Stimulated activated CD8-positive, alpha-beta memory T cell treated with anti-CD3 and anti-CD28 coated beads, Interleukin-12 subunit alpha, Interleukin-12 subunit beta, amount 100 ng/mL, for 1 hour (primary cell): ENCODE data around the gene ABHD5.
A peak's percentile ranks its signal among the peaks of the same experiment; 100 is the strongest.

Experiments used
- DNase-seq: peaks from one replicate; pipeline ENCODE4 v3.0.0-alpha.2; 2020; ENCODE audit warnings: low read depth

ABHD5 gene

DNA sequence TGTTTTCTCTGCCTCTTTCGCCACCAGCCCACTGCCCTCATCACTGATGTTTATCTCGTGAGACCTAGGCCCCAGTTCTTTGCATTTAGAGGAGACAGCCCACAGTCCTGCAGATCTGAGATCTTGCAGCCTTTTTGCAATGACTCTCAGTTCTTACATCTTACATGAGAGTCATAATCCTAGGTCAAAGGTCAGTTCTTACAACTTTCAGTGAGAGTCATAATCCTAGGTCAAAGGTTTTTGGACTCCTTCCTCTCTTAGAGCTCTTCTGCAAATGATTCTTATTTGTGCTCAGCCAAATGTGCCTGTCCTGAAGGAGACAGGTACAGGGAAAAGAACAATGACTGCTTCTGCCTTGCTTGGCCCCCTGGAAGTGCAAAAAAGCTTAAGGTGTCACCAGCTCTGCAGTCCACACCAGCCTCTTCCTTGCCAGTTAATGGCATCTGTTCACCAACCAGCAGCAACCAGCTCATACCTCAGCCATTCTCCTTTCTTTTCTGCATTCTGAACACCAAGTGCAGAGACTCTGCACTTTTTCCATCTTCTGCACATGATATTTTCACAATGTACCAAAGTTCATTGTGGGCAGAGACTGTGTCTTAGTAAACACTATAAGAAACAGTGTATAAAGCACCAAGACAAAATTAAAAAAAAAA, 67.1 kb downstream of the ABHD5 start:
- no peak for DNase-seq

DNA sequence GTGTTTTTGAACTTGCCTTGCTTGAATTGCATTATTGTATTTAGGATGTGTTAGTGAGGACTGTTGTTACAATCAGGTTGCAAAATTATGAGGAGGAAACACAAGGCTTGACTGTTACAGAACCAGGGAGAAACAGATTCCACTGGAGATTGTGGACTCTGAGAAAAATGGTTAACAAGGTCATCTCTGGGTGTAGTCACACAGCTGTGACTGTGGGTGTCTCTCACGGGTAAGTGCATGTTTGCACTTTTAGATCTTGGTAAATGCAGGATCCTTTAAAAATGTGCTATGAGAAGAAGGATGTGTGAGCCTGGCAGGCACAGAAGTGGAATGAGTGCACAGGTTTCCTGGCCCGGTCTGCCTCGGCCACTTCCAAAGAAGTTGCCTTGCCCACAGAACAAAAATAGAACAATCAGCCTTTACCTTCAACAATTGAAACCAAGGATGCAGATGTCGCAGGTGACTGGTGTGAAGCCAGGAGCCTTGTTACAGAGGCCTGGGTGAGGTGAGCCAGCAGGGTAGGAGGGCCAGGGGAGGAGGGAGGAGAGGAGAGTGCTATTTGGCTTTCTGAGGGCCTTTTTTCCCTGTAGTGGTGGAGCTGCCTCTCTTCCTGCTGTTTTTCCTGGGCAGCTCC, 68.0 kb downstream of the ABHD5 start:
- no peak for DNase-seq

DNA sequence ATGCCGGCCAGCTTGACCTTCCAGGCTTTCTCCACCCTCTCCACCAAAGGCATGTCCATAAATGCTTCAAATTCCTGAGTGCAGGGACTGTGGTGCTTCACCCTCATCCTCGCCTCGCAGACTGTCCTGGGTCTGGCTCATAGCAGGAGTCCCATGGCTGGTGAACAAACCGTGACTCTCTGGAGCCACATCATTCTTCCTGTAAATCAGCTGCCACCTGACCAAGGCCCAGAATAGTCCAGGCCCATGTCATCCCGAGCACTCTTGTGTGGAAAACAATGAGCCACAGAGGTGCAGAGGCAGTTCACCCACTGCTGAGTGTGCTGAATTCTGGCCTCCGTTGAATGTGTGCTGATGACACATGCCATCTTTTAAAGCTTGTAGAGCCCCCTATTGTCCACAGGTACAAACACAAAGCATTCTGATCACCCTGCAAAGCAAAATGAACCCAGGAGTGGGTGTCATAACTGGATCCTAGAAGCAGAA, 68.6 kb downstream of the ABHD5 start:
- DNase-seq: no peak

DNA sequence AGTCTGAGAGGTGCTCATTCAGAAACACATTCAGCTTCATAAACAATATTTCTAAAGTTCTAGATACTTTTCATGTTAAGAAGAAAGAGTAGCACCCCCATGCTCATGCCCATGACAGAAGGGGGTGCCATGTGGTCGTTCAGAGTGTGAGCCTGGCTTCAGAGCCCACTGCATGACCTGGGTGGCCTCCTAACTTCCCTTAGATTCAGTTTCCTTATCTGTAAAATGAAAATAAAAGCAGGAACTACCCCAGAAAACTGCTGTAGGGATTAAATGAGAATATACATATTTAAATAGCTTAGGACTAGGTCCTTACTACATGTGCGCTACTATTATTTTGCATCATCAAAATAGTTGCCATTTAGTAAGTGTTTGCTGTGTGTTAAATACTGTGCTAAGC, 69.2 kb downstream of the ABHD5 start:
- no peak for DNase-seq

DNA sequence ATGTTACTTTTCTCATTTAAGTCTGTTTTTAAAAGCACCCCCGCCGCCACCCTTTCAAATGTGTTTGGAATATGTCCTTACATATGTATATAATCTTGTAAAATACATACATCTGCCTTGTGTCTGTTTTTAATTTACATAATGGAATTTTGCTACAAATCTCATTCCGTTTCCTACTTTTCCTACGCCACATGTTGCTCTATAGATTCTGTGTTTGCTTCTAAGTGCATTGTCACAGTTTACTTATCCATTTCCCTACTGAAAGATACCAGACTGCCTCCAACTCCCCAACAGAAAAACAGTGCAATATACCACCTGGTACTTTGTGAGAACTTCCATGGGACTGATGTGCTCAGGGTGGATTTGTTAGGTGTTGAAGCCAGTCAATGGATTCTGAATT, 70.2 kb downstream of the ABHD5 start:
- no peak for DNase-seq

DNA sequence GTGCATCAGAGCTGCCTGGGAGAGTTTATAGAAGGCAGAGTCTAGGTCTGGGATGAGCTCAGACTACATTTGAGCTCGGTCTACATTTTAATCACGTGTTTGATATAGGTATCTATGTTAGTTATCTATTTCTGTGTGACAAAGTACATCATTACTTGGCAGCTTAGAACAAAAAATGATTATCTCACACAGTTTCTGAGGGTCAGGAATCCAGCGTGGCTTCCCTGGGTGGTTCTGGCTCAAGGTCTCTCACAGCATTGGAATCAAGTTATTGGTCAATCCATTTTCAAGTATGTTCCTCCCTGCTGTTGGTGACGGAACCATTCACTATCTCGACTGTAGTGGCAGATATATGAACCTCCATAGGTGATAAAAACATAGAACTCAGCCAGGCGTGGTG, 71.7 kb downstream of the ABHD5 start:
- no peak for DNase-seq

DNA sequence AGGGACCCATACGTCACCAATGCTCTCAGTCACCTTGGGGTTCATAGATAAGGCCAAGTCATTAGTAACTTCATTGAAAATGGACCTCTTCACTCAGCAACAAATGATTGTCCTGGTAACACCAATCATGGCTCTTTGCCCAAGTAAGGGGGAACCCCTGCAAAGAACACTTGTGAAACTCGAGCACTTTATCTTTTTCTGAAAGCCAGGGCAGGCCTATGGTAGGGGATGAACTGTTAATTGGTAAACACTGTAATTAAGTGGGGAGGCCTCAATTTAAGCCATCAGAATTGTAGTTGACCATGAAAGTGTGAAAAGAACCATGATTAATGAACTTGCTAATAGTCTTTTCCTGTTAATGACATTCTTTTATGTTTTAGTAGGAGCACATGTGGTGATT, 73.3 kb downstream of the ABHD5 start:
- DNase-seq: no peak

DNA sequence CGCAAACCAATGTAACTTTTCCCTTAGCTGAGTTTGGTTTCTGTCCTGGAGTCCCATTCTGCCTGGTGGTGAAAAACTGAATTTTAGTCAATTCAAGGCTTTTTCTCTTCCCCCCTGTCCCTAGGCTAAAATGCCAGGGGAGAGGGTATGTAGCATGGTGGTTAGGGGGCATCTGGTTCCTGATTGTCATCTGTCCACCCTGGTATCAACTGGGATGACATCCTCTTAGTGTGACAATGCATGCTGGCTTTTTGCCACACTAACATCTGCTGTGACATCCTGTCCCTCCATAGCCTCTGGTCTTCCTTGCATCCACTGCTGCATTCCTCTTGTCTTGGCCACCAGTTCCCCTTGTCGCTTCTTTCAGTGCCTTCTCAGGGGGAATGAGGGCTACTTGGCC, 73.7 kb downstream of the ABHD5 start:
- no peak for DNase-seq

DNA sequence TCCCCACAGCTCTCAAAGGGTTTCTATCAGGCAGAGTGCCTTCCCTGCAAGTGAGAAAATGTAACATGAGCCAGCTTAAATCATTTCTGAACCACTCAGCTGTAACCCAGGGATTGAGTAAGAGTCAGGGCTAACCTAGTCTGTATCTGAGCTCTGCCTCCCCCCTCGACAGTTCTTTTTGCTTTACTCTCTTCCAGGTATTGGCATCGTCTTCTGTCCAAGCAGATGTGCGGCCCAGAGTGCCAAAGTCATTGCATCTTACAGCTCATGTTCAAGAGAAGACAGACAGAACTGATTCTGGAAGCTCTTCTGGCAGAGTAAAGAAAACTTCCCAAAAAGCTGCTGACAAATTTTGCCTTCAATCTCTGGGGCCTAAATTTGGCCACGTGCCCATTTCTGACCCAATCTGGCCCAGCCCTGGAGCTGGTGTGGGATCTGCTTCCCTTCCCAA, 74.8 kb downstream of the ABHD5 start:
- DNase-seq: no peak

DNA sequence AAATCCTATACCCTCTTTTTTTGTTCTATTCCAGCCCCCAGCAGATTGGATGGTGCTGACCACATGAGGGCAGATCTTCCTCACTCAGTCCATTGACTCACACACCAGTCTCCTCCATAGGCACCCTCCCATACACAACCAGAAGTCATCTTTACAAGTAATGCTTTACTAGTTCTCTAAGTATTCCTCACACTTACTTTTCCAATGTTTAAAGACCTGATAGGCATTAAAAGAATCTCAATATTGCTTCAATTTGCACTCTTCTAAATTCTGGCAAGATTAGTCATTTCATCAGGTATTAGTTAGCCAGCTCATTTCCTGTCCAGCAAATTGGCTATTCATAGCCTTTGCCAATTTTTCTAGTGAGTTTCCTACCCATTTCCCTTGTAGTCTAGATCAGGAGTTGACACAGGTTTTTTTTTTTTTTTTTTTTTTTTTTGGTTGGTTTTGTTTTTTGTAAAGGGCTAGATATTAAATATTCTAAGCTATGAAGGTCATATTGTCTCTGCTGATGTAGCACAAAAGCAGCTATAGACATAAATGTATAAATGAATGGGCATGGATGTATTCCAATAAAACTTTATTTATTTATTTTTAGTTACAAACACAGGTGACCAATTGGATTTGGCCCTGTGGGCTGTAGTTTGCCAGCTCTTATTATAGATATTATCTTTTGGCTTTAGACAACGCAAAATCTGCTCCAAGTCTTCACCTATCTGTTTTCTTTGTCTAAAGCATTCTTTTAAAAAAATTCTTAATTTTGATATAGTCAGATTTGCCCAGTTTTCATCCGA, 76.1 kb downstream of the ABHD5 start:
- no peak for DNase-seq

DNA sequence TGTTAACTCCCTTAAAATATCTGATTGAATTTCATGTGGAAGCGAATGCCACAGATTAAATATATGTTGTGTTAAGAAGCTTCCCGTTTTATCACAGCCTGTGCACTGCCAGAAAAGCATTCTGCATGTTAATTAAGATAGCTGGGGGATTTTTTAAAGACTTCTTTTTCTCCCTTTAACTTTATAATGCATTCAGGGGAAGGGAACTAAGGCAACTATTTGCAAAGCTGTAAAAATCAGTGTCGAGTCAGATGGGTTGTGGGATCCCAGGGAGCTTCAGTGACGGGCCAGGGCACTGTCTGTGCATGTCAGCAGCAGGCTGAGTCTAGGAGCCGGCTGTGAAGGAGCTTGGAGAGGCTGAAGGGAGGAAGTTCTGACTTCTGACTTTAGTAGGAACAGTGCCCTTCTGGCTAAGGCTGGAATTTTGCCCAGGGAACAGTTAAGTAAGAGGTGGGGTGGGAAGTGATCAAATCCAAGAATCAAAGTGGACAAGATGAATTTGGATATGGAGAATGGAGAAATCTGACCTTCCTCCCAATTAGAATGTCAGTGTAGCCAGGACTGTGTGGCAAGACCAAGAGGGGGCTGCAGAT, 77.7 kb downstream of the ABHD5 start:
- no peak for DNase-seq

DNA sequence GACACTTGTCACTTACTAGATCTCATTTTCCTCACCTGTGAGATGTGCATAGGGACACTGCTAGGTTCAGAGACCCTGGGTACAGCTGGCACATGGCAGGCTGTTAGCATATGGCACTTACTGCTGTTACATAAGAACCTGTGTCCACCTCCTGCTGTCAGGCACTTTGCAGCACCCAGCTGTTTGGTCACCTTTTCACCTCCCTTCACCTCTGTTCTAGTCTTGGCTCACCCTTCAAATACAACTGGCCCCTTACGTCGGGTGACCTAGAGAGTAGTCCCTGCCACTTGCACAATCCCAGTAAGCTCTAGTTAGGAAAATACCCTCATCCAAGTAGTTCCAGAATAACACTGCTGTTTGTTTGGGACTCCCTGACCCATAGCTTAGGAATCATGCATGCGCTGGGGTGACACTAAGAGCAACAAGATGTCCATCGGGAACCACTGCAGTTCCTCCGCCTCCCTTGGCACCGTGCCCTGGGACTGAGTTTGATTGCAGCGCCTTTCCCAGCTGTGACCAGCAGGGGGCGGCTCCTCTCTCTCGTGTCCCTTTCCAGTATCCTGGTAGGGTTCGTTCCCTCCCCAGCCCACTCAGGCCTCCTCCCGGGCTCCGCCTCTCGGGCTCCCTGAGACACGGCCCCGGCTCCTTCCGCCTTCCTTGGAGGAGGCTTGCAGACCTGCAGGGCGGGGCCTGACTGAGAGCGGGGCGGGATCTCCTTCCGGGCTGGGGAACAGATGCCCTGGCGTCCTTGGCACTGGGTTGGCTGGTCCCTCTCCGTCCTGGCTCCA, 78.6 kb downstream of the ABHD5 start:
- peak; percentile 51 for DNase-seq

DNA sequence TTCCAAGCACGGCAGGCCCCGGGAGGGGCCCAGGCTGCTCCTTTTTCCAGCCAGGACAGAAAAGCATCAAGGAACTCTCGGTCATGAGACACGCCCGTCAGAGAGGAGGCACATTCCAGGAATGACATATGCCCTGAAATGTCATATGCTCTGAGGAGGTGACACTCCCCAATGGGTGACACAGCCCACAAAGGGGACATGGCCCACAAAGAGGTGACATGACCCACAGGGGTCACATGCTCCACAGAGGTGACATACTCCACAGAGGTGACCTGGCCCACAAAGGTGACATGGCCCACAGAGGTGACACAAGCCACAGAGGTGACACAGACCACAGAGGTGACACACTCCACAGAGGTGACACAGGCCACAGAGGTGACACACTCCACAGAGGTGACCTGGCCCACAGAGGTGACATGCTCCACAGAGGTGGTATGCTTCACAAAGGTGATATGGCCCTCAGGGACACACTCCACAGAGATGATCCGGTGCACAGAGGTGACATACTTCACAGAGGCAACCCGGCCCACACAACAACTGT, 79.2 kb downstream of the ABHD5 start:
- DNase-seq: no peak

DNA sequence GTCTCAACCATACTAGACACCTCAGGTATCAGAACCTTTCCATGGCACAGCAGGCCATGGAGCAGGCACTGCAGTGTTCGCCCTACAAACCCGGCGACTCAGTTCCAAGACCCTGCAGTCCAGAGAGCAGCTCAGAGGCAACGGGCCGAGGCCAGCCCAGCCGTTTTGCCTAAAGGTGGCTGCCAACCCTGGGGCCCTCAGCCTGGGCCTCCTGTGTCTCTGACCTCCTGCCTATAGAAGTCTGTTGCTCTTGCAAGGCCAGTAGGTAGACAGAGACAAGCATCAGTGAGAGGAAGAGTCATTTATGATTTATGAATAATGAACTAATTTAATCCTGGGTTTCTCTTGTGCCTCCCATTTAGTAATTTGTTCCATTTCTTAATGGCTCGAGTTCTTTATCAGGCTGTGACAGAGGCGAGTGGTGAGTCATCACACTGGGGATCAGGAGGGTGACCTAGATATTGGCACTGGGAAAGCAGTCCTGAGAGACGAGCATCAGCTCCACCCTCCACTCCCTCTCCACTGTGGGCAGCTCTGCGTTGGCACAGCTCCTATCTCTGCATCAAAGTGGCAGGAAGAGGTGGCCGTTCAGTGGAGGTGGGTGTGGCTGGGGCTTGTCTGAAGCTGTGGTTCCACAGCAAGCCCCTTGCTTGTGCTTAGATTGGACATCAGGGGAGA, 79.8 kb downstream of the ABHD5 start:
- no peak for DNase-seq

DNA sequence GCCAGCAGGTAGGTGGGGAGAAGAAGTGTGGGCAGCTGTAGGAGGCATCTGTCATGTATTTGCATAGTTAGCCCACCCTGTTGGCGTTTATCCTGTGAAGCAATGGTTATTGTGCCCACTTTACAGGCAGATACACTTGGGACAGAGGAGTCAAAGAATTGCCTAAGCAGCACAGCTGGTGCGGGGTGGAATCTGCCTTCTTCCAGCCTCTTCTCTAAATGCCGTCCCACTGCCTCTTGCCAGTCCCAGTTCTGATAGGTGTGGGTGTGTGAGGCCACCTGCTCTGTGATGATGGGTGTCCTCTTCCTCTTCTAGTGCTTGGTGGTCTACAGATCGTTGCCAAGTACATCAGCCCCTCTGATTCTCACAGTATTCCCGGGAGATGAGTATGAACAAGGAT, 80.9 kb downstream of the ABHD5 start:
- no peak for DNase-seq

DNA sequence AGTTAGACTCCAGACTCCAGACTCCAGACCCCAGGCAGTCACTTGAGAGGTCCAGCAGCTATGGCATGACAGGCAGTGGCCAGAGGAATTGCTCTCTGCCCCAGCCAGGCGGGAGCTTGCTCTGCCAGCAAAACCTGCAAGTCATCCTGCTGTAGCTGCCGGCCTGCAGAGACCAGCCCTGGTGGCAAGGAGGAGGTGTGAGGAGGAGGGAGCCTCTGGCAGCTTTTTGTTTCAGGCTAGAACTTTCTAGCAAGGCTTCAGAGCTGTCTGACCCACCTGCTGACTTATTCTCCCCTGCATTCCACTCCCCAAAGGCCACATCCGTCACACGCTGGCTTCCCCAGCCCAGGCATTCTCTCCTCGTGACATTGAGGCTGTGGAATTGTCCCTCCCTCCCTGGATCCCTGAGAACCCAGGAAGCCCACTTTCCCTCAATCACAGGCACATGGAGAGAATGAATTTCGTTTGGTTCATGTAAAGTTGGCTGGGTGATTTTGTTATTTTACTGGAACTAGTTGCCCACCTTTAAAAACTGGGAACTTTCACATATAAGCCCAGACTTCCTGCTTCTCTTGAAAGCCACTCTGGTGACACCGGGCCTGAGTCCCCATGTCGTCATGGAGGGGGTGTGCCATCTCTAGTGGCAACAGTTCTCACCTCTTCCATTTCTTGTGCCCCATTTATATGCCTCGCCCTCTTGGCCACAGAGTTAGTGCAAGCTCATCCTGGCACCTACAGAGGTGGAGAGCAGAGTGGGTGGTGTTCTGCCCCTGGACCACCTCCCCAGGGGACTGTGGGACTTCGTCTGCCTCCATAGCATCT, 82.7 kb downstream of the ABHD5 start:
- no peak for DNase-seq

DNA sequence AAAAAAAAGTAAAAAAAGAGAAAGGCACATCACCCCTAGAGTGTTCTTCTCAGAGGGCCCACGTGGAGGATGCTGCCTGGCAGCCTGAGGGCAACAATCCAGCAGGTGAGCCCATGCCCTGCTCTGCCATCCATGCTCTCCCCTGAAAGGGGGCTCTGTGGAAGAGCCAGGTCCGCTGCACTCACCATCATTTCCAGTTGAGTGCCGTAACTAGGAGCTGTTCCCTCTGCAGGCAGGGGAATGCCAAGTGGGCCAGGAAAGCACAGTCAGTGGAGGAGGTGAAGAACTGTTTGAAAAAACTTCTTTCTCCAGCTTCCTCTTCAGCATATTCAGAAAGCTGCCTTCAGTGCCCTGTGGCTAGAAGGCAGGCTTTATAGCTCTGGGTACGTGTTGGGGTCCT, 84.1 kb downstream of the ABHD5 start:
- DNase-seq: no peak

DNA sequence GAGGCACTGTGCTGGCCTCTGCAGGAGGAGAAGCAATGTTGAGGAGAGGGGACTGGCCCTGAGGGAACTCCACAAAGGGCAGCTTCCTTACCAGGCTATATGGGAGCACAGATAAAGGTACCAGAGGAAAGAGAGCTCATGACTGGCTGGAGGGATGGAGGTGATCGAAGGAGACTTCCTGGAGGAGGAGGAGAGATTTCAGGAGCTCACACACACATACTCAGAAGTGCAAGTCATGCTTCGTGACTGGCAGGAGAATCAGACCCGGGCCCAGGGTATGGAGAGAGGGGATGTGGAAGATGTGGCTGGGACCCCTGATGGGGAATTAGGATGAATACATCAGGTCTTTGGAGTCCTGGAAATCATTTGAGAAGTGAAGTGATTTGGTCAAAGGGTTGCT, 85.4 kb downstream of the ABHD5 start:
- DNase-seq: no peak

DNA sequence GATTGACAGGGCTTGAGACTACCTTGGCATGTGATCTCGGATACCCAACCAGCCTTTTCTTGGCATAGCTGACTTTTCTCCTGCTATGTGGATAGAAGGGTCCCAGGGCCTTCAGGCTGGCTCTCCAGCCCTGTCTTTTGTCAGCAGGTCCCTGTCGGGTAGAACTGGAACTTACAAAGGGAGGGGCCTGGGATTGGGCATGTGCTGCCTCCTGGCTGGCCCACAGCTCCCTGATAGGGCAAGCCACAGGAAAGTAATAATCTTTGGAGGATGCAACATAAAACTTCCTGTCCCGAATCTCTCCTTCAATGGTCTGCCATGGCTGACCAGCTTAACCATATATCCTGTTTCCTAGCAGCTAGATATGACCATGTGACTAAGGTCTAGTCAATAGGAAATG, 89.1 kb downstream of the ABHD5 start:
- no peak for DNase-seq

DNA sequence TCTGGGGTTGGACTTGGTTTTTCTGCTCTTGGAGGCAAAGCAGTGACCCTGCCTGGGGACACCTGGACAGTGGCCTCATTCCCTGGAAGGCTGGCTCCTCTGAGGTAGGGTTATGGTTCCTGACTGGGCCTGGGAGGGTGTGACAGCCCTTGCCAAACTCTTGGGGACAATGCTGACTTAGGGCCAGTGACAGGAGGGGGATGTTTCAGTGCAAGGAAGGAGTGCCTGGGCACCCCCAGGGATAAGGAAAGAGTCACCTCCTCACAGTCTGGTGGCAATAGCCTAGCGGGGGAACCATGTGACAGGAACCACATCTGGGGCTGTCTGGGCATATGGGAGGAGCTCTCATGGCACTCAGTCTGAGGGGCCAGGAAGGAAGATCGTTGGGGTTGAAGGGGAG, 91.8 kb downstream of the ABHD5 start:
- no peak for DNase-seq
